Activated CD4-positive, alpha-beta T cell treated with anti-CD3 and anti-CD28 coated beads, Interleukin-2, Interleukin-6, amounts not matched to agents 100 ng/mL and 50 ng/mL, durations not matched to agents 16 hours and 8 hours (primary cell): ENCODE data around the gene NELFB.
"Not testable (repeated sequence)": the region's sequence is repeated elsewhere in the genome, so short reads cannot be mapped to it uniquely, and the experiment has no call there.

ENCODE experiments used
- DNase-seq: peaks from one replicate; pipeline ENCODE4 v3.0.0-alpha.2; 2020

The NELFB gene

DNA sequence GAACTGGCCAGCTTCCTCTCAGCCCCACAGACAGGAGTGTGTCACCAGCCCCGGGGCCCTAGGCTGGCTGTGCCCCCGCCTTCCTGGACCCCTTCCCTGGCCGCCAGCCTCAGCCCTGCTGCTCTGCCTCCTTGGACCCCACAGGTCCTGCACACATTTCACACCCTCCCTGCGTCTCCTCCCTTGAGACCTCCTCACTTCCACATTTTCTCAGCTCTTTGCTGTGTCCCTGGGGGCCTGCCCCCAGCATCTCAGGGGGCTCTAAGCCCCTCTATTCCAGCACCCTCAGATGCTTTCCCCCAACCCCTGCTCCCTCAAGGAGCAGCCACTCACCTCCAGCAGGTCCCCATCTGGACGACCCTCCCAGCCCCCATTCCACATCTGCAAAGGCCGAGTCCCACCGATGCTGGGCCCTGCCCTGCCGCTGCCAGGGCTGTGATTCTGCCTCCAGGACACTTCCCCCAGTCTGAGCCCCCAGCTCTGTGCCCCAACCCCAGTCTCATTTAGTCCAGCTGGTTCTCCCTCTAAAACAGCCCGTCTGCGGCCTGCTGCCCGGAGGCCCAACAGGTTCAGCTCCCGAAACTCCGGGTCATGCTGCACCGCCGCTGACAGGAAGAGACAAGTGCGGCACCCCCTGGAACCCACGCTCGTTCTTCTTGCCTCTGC is 20.2 kb upstream of the NELFB start:
- DNase-seq = no peak

DNA sequence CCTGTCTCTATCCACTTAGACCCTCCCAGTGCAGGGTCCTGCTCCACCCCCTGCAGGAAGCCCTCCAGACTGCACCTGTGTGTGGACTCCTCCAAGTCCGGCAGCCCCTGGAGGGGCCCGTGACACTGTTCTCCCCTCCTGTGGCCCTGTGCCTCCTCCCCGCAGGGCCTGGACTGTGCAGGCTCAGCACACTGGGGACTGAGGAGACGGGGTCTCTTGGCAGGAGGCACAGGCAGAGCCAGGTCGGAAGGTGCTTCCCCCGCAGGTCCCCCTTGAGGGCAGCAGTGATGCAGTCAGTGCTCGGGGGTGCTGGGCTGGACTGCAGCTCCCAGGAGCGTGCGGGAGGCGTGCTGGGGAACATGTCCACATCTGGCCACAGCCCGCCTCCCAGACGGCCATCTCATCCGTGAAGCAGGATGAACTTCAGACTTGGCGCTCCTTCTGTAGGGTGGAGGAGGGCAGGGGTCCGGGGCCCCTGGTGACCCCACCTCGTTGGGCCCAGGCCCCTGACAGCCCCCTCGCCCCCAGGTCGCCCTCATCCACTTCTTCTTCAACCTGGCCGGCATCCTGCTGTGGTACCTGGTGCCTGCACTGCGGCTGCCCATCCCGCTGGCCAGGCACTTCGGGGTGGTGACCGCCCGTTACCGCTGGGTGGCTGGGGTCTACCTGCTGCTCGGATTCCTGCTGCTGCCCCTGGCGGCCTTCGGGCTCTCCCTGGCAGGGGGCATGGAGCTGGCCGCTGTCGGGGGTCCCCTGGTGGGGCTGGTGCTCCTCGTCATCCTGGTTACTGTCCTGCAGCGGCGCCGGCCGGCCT is 19.5 kb upstream of the NELFB start:
- no peak for DNase-seq

GRCh38 chr9:137236238-137236935 is 18.7 kb upstream of the NELFB start:
- DNase-seq = peak; percentile 93

- no peak for DNase-seq
Measured at GRCh38 chr9:137236936-137237421, 18.1 kb upstream of the NELFB start.

- DNase-seq = no peak
Measured at GRCh38 chr9:137237759-137238726, 17.1 kb upstream of the NELFB start.

DNA sequence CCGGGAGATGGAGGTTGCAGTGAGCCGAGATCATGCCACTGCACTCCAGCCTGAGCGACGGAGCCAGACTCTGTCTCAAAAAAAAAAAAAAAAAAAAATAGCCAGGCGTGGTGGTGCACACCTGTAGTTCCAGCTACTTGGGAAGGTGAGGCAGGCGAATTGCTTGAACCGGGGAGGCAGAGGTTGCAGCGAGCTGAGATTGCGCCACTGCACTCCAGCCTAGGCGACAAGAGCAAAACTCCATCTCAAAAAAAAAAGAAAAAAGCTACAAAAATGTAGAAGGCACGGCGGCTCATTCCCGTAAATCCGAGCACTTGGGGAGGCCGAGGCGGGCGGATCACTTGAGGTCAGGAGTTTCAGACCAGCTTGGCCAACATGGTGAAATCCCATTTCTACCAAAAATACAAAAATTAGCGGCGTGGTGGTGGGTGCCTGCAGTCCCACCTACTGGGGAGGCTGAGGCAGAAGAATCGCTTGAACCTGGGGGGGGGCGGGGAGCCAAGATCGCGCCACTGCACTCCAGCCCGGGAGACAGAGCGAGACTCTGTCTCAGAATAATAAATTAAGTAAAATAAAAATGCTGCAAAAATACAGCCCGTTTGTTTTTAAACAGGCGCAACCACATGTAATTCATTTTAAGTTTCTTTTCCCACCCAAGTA is 15.5 kb upstream of the NELFB start:
- not testable (repeated sequence) for DNase-seq

DNA sequence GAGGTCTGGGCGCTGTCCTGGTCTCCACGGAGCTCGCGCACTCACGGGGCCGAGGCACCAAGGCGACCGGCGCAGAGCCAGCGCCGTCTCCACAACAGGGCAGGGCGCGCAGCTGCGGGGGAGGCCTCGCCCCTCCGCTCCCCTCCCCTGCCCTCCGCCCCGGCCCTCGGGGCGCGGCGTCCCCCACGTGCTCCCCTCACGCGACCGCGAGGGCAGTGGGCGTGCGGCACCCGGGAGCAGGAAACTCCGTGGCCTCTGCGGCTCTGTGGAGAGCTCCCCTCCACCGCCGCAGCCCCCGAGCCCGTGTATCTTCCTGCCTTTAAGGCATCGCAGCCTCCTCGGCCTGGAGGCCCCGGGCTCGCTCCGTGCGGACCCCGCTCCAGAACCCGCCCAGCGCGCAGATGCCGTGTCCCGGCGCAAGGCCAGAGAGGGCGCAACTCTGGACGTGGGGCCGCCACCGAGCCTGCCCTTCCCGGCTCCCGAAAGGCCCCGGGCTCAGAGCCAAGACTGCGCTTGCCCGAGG is 14.7 kb upstream of the NELFB start:
- DNase-seq = peak; percentile 74

DNA sequence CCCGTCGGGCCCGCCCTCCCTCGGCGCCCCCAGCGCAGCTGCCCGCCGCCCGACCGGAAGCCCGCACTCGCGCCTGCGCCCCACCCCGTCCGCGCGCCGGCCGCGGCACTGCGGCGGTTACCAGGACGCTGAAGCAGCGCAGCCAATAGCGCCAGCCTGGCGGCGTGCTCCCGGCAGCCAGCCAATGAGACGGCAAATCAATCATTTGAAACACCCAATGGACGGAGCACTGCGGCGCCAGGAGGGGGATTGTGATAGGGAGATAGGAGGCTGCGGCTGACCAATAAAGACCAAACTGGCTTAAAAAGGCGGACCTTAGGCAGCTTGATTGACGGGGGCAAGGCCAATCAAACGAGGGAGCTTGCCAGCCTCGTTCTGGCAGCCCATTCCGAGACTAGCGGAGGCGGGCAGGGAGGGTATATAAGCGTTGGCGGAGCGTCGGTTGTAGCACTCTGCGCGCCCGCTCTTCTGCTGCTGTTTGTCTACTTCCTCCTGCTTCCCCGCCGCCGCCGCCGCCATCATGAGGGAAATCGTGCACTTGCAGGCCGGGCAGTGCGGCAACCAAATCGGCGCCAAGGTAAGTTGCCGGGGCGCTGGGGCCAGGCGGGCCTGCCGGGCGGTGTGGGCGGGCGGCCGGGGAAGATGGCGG is 14.2 kb upstream of the NELFB start, which contains the start of gene TUBB4B:
Gene TUBB4B (plus strand): TSS at position 447 of the 649 bp plus-strand sequence. CDS start 74 bp downstream, at position 521.
- DNase-seq = peak; percentile 99

- peak; percentile 73 for DNase-seq
Measured at GRCh38 chr9:137241490-137242268, 13.4 kb upstream of the NELFB start.

- peak; percentile 18 for DNase-seq
Measured at GRCh38 chr9:137242269-137243203, 12.6 kb upstream of the NELFB start.

DNA sequence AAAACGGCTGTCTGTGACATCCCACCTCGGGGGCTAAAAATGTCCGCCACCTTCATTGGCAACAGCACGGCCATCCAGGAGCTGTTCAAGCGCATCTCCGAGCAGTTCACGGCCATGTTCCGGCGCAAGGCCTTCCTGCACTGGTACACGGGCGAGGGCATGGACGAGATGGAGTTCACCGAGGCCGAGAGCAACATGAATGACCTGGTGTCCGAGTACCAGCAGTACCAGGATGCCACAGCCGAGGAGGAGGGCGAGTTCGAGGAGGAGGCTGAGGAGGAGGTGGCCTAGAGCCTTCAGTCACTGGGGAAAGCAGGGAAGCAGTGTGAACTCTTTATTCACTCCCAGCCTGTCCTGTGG is 11.9 kb upstream of the NELFB start:
- DNase-seq = not testable (repeated sequence)

DNA sequence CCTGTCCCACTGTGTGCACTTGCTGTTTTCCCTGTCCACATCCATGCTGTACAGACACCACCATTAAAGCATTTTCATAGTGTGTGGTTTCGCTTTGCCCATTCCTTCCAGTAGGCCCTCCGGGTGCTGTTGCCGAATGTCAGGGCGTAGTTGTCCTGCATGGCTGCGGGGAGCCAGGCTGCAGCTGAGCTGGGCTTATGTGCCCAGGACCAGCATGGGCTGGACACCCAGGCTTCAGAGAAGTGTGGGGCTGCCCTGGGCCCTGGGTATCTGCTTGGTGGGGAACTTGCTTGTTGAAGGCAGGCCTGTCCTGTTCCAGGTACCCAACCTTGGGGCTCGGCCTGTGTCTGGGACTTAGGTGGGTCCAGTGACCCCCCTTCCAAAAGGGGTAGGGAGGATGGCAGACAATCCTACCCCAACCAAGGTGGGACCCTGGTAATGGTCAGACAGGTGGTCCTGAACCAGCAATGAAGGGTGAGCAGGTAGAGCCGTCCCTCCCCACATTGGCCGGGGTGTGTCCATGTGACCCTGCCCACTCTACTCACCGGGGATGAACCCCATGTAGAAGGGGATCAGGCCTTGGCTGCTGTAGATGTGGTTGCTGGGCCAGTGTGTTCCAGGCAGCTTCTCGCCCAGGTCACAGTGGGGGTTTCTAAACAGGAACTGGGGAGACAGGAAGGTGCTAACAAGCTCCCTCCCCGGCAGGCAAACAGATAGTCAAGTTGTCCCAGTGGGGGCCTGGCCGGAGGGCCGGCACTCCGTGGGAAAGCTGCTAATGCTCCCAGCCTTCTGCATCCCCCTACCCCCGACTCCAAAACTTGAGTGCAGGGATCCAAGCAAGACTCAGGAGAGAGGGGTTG is 11.3 kb upstream of the NELFB start:
- DNase-seq = peak; percentile 42

- no peak for DNase-seq
Measured at GRCh38 chr9:137244486-137245449, 10.4 kb upstream of the NELFB start.

- DNase-seq = no peak
Measured at GRCh38 chr9:137245450-137246421, 9.4 kb upstream of the NELFB start.
